ENCODE measurements around the gene PSG11.

The PSG11 gene

GRCh38 chr19:42965176-42965575 is 61.1 kb downstream of the PSG11 start:
- Histone ChIP-seq H3K79me2 (ENCODE audit: insufficient read depth, low read length) (no peaks in the 10 kb centered on the region), H3K4me2 (ENCODE audit: low read depth, low read length, poor library complexity, severe bottlenecking) (no peak overlapping the region), H3K9me2 (replicated peaks; ENCODE audit: low read depth, low read length) (no peaks in the 10 kb centered on the region), H3K4me1 (ENCODE audit: insufficient read depth, low read length, poor library complexity, severe bottlenecking) (no peaks in the 10 kb centered on the region), H3F3A (ENCODE audit: low read depth) (no peaks in the 10 kb centered on the region), H3K36me3 (ENCODE audit: insufficient read depth, low read length) (no peaks in the 10 kb centered on the region), H2AFZ (ENCODE audit: low read length) (no peak overlapping the region), H3K4me3 (ENCODE audit: low read length, poor library complexity, severe bottlenecking) (no peak overlapping the region), H4K20me1 (ENCODE audit: insufficient read depth, low read length, poor library complexity, severe bottlenecking) (no peaks in the 10 kb centered on the region), H3K9me3 (ENCODE audit: insufficient read depth, low read depth, low read length) (no peaks in the 10 kb centered on the region), H3K9ac (ENCODE audit: low read depth, low read length, poor library complexity, severe bottlenecking) (no peak overlapping the region), H3K27me3 (ENCODE audit: insufficient read depth, low read length, poor library complexity, severe bottlenecking) (no peaks in the 10 kb centered on the region)
- TF ChIP-seq EZH2phosphoT487 (IDR thresholded peaks at IDR 0.05; ENCODE audit: borderline replicate concordance) (no peak), CTCF (conservative IDR thresholded peaks at IDR 0.05; ENCODE audit: low read length) (no peak)

- Histone ChIP-seq H3K27me3 (ENCODE audit: insufficient read depth, low read length, poor library complexity, severe bottlenecking) (no peaks in the 10 kb centered on the region), H2AFZ (ENCODE audit: low read length) (no peak overlapping the region), H3K4me1 (ENCODE audit: insufficient read depth, low read length, poor library complexity, severe bottlenecking) (no peaks in the 10 kb centered on the region), H3K9me3 (ENCODE audit: insufficient read depth, low read depth, low read length) (no peaks in the 10 kb centered on the region), H4K20me1 (ENCODE audit: insufficient read depth, low read length, poor library complexity, severe bottlenecking) (no peaks in the 10 kb centered on the region), H3K4me2 (ENCODE audit: low read depth, low read length, poor library complexity, severe bottlenecking) (no peak overlapping the region), H3K79me2 (ENCODE audit: insufficient read depth, low read length) (no peaks in the 10 kb centered on the region), H3F3A (ENCODE audit: low read depth) (no peaks in the 10 kb centered on the region), H3K4me3 (ENCODE audit: low read length, poor library complexity, severe bottlenecking) (no peak overlapping the region), H3K9ac (ENCODE audit: low read depth, low read length, poor library complexity, severe bottlenecking) (no peak overlapping the region), H3K36me3 (ENCODE audit: insufficient read depth, low read length) (no peaks in the 10 kb centered on the region), H3K9me2 (replicated peaks; ENCODE audit: low read depth, low read length) (no peaks in the 10 kb centered on the region)
- no peak for TF ChIP-seq CTCF (conservative IDR thresholded peaks at IDR 0.05; ENCODE audit: low read length)
- TF ChIP-seq EZH2phosphoT487 (IDR thresholded peaks at IDR 0.05; ENCODE audit: borderline replicate concordance) = no peak
Observed at GRCh38 chr19:42961119-42961518, 65.2 kb downstream of the PSG11 start.
